GM12878 (cell line): Measurements from ENCODE around the gene DMKN. TPM values are rescaled to one million over a fixed set of nuclear protein-coding genes. Genes with fewer than 3 reads are reported as not detected.

Experiments
- ATF7 ChIP-seq: fragments of 450-650 bp; IDR thresholded peaks from 2 replicates; pipeline ENCODE4 v1.6.1; 2016; ENCODE audit warnings: low read depth, mild to moderate bottlenecking
- BACH1 ChIP-seq: fragments of 450-650 bp; IDR thresholded peaks from 2 replicates; pipeline ENCODE4 v1.6.1; 2017; ENCODE audit warnings: mild to moderate bottlenecking, borderline replicate concordance
- BCL11A ChIP-seq: IDR thresholded peaks from 2 replicates; pipeline ENCODE4 v1.6.1; 2011; ENCODE audit warnings: low read depth, low read length
- DPF2 ChIP-seq: fragments of 450-650 bp; IDR thresholded peaks from 2 replicates; pipeline ENCODE4 v1.6.1; 2017; ENCODE audit warnings: mild to moderate bottlenecking
- EZH2 ChIP-seq: IDR thresholded peaks from 2 replicates; pipeline ENCODE4 v1.6.1; 2012; ENCODE audit warnings: low read depth, mild to moderate bottlenecking, control low read depth, inconsistent platforms, low read length, borderline replicate concordance; ENCODE audit not compliant: control insufficient read depth
- FOS ChIP-seq: IDR thresholded peaks from 3 replicates; pipeline ENCODE4 v1.6.1; 2011; ENCODE audit warnings: borderline replicate concordance; ENCODE audit not compliant: insufficient read length; ENCODE audit errors: extremely low read depth
- IKZF2 ChIP-seq, 2 experiments: fragments of 450-650 bp; IDR thresholded peaks; 2 replicates each; pipeline ENCODE4 v1.6.1; 2017; ENCODE audit warnings: mild to moderate bottlenecking in 2 of 2, moderate library complexity in 2 of 2
- KLF5 ChIP-seq: fragments of 450-650 bp; IDR thresholded peaks from 2 replicates; pipeline ENCODE4 v1.6.1; 2014; ENCODE audit warnings: mild to moderate bottlenecking; ENCODE audit not compliant: partially characterized antibody
- MEF2A ChIP-seq: IDR thresholded peaks from 2 replicates; pipeline ENCODE4 v1.6.1; 2011; ENCODE audit warnings: low read depth, mild to moderate bottlenecking, low read length, moderate library complexity; ENCODE audit not compliant: insufficient read depth
- MYB ChIP-seq: fragments of 150-350 bp; IDR thresholded peaks from 2 replicates; pipeline ENCODE4 v1.6.1; 2014; ENCODE audit warnings: mild to moderate bottlenecking, low read depth, low read length, borderline replicate concordance
- NFIC ChIP-seq: IDR thresholded peaks from 2 replicates; pipeline ENCODE4 v1.6.1; 2012; ENCODE audit warnings: low read depth, mild to moderate bottlenecking, inconsistent platforms, low read length, moderate library complexity
- PML ChIP-seq: IDR thresholded peaks from 2 replicates; pipeline ENCODE4 v1.6.1; 2012; ENCODE audit warnings: low read length, inconsistent platforms
- POLR2AphosphoS2 ChIP-seq: IDR thresholded peaks from 2 replicates; pipeline ENCODE4 v1.6.1; 2011; ENCODE audit warnings: low read depth, mild to moderate bottlenecking, low read length, improper control_type of control experiment, moderate library complexity
- RUNX3 ChIP-seq: IDR thresholded peaks from 2 replicates; pipeline ENCODE4 v1.6.1; 2012; ENCODE audit warnings: low read length, inconsistent platforms
- WRNIP1 ChIP-seq: IDR thresholded peaks from 2 replicates; pipeline ENCODE4 v1.6.1; 2011; ENCODE audit warnings: low read depth, low read length, improper control_type of control experiment, borderline replicate concordance
- polyA plus RNA-seq, 11 experiments: library from polyadenylated mRNA; depleted of rRNA in 4 of 11; unstranded in 6 of 11; stranded (reverse) in 5 of 11; fragments of >200 nt; fragmentation: Nextera tagmentation in 4 of 11; fragmentation: Illumina TruSeq in 1 of 11; extraction: Ambion mirVana in 4 of 11; extraction: Trizol in 1 of 11; gene quantifications; 1 replicate in 1 of 11; 2 replicates in 10 of 11; pipeline versions ENCODE4 v1.2.1 to v1.2.3, GENCODE V29; 2011 to 2016; ENCODE audit warnings: inconsistent platforms in 2 of 11, missing spikeins in 2 of 11, low read depth in 1 of 11
- total RNA-seq, 4 experiments: library from RNA; depleted of rRNA in 3 of 4; stranded (reverse); fragments of >200 nt in 3 of 4; fragmentation: Illumina TruSeq in 1 of 4; extraction: Trizol in 1 of 4; gene quantifications; 2 replicates each; pipeline versions ENCODE4 v1.2.1 to v1.2.3, GENCODE V29; 2013 to 2021
- TF ChIP-seq, protein P1 (sequence below): fragments of 450-650 bp; IDR thresholded peaks from 2 replicates; pipeline ENCODE4 v1.6.1; 2016; ENCODE audit warnings: mild to moderate bottlenecking, moderate library complexity, borderline replicate concordance
- TF ChIP-seq, protein P2 (sequence below): IDR thresholded peaks from 2 replicates; pipeline ENCODE4 v1.6.1; 2011; ENCODE audit warnings: low read depth, mild to moderate bottlenecking, low read length, moderate library complexity, borderline replicate concordance; ENCODE audit errors: extremely low read depth
- TF ChIP-seq, protein P3 (sequence below): IDR thresholded peaks from 2 replicates; pipeline ENCODE4 v1.6.1; 2012; ENCODE audit warnings: mild to moderate bottlenecking, low read depth, low read length
- TF ChIP-seq, protein P4 (sequence below): fragments of 450-650 bp; IDR thresholded peaks from 2 replicates; pipeline ENCODE4 v1.6.1; 2017; ENCODE audit warnings: mild to moderate bottlenecking

Gene DMKN
- total and polyA plus RNA-seq, 10 of the 15 experiments (the other 5 are each of a cell fraction or from before 2014, with no cell fraction given) = 36.4 to 114 (median 58.6) TPM

DNA sequence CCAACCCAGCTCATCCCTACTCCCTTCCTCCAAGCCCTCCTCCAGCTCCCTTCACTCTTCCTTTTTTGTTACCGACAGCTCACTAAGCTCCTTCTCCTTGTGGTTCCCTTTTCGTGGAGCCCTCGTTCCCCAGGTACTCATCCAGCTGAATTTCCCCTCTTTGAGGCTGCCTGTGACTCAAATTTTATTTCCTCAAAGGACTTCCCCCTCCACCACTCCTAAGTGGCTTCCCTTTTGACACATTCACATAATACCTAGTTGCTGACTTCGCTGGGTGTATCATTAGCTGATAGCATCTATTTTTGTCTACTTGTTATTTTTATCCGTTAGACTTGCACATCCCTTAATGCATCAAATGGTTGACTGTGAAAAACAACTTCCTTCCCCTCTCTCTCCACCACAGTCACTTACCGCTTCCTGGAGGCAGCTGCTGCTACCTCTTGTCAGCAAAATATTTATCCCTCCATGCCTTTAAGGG lies 50.9 kb downstream of the DMKN start (continued):
- no peak for TF ChIP-seq FOS
- TF ChIP-seq, protein P1, sequence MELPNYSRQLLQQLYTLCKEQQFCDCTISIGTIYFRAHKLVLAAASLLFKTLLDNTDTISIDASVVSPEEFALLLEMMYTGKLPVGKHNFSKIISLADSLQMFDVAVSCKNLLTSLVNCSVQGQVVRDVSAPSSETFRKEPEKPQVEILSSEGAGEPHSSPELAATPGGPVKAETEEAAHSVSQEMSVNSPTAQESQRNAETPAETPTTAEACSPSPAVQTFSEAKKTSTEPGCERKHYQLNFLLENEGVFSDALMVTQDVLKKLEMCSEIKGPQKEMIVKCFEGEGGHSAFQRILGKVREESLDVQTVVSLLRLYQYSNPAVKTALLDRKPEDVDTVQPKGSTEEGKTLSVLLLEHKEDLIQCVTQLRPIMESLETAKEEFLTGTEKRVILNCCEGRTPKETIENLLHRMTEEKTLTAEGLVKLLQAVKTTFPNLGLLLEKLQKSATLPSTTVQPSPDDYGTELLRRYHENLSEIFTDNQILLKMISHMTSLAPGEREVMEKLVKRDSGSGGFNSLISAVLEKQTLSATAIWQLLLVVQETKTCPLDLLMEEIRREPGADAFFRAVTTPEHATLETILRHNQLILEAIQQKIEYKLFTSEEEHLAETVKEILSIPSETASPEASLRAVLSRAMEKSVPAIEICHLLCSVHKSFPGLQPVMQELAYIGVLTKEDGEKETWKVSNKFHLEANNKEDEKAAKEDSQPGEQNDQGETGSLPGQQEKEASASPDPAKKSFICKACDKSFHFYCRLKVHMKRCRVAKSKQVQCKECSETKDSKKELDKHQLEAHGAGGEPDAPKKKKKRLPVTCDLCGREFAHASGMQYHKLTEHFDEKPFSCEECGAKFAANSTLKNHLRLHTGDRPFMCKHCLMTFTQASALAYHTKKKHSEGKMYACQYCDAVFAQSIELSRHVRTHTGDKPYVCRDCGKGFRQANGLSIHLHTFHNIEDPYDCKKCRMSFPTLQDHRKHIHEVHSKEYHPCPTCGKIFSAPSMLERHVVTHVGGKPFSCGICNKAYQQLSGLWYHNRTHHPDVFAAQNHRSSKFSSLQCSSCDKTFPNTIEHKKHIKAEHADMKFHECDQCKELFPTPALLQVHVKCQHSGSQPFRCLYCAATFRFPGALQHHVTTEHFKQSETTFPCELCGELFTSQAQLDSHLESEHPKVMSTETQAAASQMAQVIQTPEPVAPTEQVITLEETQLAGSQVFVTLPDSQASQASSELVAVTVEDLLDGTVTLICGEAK = no peak
- no peak for TF ChIP-seq EZH2
- TF ChIP-seq, protein P2, sequence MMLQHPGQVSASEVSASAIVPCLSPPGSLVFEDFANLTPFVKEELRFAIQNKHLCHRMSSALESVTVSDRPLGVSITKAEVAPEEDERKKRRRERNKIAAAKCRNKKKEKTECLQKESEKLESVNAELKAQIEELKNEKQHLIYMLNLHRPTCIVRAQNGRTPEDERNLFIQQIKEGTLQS = no peak
- TF ChIP-seq NFIC = peak; percentile 98
- TF ChIP-seq, protein P3, sequence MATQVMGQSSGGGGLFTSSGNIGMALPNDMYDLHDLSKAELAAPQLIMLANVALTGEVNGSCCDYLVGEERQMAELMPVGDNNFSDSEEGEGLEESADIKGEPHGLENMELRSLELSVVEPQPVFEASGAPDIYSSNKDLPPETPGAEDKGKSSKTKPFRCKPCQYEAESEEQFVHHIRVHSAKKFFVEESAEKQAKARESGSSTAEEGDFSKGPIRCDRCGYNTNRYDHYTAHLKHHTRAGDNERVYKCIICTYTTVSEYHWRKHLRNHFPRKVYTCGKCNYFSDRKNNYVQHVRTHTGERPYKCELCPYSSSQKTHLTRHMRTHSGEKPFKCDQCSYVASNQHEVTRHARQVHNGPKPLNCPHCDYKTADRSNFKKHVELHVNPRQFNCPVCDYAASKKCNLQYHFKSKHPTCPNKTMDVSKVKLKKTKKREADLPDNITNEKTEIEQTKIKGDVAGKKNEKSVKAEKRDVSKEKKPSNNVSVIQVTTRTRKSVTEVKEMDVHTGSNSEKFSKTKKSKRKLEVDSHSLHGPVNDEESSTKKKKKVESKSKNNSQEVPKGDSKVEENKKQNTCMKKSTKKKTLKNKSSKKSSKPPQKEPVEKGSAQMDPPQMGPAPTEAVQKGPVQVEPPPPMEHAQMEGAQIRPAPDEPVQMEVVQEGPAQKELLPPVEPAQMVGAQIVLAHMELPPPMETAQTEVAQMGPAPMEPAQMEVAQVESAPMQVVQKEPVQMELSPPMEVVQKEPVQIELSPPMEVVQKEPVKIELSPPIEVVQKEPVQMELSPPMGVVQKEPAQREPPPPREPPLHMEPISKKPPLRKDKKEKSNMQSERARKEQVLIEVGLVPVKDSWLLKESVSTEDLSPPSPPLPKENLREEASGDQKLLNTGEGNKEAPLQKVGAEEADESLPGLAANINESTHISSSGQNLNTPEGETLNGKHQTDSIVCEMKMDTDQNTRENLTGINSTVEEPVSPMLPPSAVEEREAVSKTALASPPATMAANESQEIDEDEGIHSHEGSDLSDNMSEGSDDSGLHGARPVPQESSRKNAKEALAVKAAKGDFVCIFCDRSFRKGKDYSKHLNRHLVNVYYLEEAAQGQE = no peak
- TF ChIP-seq DPF2 = peak; percentile 96
- TF ChIP-seq ATF7 = peak; percentile 96
- TF ChIP-seq MEF2A = peak; percentile 99
- TF ChIP-seq WRNIP1 = no peak
- TF ChIP-seq PML = peak; percentile 86
- peak; percentile 94 for TF ChIP-seq RUNX3
- peak; percentile 86 for TF ChIP-seq MYB
- peak; percentile 100 for TF ChIP-seq IKZF2 (IDR thresholded peaks at IDR 0.05)
- TF ChIP-seq, protein P4, sequence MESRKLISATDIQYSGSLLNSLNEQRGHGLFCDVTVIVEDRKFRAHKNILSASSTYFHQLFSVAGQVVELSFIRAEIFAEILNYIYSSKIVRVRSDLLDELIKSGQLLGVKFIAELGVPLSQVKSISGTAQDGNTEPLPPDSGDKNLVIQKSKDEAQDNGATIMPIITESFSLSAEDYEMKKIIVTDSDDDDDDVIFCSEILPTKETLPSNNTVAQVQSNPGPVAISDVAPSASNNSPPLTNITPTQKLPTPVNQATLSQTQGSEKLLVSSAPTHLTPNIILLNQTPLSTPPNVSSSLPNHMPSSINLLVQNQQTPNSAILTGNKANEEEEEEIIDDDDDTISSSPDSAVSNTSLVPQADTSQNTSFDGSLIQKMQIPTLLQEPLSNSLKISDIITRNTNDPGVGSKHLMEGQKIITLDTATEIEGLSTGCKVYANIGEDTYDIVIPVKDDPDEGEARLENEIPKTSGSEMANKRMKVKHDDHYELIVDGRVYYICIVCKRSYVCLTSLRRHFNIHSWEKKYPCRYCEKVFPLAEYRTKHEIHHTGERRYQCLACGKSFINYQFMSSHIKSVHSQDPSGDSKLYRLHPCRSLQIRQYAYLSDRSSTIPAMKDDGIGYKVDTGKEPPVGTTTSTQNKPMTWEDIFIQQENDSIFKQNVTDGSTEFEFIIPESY = 0 out of 2 replicates have a peak, but pooled peaks have one; percentile 10
- TF ChIP-seq BCL11A = peak; percentile 87; the same call in 1 of the 2 replicates
- TF ChIP-seq KLF5 = peak; percentile 31
- peak; percentile 37; the same call in 1 of the 2 replicates for TF ChIP-seq BACH1
- no peak for TF ChIP-seq POLR2AphosphoS2
